ENCODE data around the gene CPE.
"Not testable (repeated sequence)": the region's sequence is repeated elsewhere in the genome, so short reads cannot be mapped to it uniquely, and the experiment has no call there.

Gene CPE

DNA sequence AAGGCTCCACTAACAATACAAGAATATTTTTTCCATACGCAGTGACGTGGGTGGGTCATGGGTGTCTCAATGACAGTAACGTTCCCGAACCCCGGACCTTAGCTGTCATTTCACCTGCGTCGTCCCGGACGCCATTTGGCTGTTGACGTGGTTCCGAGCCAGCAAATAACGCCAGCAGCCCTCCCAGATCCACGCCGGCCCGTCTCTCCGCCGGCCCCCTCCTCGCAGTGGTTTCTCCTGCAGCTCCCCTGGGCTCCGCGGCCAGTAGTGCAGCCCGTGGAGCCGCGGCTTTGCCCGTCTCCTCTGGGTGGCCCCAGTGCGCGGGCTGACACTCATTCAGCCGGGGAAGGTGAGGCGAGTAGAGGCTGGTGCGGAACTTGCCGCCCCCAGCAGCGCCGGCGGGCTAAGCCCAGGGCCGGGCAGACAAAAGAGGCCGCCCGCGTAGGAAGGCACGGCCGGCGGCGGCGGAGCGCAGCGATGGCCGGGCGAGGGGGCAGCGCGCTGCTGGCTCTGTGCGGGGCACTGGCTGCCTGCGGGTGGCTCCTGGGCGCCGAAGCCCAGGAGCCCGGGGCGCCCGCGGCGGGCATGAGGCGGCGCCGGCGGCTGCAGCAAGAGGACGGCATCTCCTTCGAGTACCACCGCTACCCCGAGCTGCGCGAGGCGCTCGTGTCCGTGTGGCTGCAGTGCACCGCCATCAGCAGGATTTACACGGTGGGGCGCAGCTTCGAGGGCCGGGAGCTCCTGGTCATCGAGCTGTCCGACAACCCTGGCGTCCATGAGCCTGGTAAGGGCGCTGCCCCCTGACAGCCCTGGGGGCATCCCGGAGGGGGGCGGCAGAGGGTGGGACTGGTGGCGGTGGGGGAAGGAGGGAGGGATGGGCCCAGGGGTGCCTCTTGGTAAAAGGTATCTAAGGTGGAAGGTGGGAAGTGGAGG lies at the start of gene CPE:
CPE (plus strand) TSS at position 264 of the 933 bp plus-strand sequence; CDS start at position 478, 214 bp downstream.
- DNase-seq = peak; percentile 10

DNA sequence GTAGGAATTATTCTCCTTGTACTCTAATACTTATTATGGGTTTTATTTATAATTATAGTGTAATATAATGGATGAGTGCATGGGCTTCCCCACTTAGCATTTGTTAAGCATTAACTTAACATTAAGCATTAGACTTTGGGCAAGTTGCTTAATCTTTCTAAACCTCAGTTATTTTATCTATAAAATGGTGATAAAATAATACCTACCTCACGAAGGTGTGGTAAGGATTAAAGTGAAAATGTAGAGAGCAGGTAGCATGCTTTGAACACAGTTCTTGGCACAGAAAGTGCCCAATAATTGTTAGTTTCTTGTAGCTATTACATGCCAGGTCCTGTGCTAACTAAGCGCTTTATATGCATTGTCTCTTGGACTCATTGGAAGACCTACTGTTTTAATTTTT lies 48.7 kb upstream of the CPE start:
- no peak for DNase-seq

DNA sequence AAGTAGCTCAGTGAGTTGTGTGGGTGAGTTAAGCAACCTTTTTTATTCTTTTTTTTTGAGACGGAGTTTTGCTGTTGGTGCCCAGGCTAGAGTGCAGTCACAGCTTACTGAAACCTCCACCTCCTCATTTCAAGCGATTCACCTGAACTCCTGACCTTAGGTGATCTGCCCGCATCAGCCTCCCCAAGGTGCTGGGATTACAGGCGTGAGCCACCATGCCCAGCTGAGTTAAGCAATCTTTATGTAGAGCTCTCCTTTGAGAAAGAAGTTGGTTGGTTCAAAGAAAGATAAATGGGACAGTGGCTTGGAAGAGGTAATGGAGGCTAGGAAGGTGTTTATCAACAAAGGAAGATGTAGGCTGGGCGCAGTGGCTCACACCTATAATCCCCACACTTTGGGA lies 48.1 kb upstream of the CPE start:
- no peak for DNase-seq

DNA sequence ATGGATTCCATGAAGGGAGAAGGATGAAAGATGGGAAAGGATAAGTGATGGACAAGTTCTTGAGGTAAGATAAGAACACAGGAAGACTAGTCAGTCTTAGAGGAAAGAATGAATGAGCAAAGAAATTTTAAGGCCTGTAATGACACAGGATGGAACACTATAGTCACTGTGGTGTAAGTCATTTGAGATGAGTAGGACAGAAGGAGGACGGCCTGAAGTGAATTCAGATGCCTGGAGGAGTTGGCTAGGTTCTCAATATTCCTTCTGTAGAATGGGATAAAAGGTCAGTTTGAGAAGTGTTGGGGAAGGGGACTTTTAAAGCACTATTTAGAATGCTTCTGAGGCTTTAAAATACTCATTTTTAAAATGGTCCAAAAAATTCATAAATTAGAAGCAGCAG lies 47.4 kb upstream of the CPE start:
- no peak for DNase-seq

DNA sequence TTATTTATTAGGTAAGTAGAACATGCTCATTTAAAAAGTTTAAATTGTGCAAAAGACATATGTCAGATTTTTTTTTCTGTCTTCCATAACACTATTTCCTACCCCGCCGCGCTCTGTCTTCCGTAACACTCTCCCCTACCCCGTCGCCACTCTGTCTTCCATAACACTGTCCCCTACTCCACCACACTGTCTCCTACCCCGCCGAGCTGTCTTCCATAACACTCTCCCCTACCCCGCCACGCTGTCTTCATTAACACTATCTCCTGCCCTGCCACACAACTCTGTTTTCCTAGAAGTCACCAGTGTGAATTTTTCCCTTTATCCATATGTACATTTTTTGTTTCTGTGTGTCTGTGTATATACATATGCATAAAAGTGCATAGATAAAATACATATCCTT lies 47.0 kb upstream of the CPE start:
- DNase-seq = no peak

DNA sequence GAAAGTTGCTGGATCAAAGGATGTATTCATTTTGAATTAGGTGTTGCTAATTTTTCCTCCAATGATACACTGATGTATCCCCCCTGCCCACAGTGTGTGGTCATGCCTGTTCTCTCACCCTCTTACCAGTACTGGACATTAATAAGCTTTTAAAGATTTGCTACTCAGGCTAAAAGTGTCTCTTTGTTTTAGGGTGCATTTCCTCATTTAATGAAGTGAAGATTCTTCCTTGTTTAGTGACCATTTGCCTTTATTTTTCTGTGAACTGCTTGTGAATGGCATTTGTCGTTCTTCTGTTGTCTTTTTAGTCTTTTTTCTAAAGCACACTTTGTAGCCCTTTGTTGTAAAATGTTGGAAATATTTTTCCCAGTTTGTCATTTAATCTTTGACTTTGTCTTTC lies 46.3 kb upstream of the CPE start:
- DNase-seq = no peak

DNA sequence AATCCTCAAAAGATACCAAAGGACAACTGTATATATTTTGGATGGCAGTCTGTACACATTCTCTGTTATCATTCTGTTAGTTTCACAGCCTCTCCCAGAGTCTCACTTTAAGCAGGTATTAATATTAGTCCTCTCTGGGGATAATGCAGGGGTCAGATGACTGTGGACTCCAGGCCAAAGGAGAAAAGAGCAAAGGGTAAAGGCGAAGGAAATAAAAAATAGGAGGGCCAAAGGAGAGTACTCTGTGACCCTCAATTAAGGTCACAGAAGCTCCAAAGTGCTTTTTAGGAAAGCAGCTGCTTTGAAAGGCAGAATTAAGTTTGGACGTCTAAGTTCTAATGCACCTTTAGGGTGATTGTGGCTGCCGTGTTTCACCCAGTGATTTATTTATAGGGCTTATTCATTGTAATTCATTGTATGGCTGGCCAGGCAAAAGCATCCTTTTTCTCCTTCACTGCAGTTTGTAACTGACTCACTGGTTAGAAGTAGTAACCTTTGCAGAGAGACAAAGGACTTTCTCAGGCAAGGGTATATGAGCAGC lies 43.6 kb upstream of the CPE start:
- no peak for DNase-seq

DNA sequence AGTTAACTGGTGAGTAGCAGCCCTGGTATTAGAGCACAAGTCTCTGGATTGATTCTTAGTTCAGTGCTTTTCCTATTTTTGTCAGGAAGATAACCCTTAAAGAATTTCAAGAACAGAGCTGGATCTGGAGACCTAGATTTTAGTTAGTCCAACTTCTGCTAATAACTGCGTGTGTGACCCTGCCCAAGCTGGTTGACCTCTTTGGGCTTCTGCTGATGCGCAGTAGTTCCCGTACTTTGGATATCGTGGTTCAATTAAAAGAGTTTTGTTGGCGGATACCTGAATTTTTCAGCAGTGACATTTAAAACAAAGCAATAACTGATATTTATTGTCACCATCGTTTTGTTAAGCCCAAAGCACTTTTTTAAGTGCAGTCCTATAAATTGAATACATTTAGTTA lies 42.1 kb upstream of the CPE start:
- no peak for DNase-seq

DNA sequence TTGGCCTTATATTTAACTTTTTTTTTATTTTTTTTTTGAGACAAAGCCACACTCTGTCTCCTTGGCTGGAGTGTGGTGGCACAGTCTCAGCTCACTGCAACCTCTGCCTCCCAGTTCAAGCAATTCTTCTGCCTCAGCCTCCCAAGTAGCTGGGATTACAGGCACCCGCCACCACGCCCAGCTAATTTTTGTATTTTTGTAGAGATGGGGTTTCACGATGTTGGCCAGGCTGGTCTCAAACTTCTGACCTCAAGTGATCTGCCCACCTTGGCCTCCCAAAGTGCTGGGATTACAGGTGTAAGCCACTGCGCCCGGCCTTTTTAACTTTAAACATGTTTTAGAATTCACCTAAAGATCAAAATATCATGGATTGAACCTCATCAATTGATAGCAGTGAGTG lies 36.5 kb upstream of the CPE start:
- DNase-seq = not testable (repeated sequence)

DNA sequence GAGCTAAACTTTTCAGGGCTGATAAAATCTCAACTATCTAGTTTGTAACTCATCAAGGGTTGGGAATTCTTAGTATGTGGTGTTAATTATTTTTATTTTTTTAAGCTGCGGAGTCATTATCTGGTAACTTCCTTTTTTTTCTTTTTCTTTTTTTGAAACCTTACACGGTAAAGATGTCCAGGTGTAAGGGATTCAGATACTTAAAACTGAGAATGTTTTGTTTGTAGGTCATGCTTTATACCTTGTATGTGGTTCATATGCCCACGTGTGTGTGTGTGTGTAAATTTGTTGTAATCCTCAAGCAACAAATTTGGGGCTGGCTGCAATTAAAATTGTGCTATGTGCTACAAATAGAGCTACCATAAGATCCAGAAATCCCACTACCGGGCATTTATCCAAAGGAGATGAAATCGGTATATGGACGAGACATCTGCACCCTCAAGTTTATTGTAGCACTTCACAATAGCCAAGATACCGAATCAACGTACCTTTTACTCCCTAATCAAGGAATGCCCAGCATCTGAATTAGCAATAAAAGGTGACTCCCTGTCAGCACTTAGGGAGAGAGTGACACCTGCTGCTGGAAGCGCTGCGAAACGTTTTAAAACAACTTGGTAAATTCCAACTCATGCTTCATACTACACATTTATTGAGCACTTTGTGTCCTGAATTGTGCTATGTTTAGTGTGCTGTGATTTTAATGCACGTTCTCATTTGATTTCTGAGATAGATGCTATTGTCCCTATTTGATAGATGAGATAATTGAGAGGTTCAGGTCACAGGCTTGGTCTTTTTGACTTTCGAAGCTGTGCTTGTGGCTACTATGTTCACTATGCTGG lies 35.2 kb upstream of the CPE start:
- DNase-seq = no peak

DNA sequence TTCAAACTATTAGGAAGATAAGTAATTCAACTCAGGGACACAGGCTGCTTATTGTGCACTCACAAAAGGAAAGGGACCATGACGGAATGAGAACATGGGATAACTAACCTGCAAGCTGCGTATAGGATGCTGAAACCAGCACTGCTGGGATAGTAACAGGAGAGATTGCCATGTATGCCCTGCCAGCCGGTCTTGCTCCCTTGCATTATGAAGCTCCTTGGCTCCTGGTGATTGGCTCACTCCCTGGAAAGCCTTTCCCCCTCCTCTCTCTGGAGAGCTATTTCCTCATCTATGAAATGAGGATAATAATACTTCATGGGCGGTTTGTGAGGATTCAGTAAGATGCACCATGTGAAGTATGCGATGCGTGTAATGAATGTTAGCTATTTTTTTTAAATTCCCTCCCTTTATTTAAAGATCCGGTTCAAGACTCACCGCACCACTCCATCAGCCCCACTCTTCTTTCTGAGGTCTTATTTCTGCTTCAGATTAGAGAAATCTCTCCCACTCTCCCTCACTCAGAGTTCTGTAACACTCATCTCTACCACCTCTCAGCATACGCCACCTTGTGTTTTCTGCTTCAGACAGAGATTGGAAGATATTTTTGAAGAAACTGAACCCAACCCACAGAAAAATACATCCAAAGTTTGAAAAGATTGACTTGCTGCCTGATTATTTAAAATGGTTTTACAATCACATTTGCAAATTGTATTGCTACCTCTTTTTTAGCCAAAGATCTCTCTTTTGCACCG lies 33.0 kb upstream of the CPE start:
- no peak for DNase-seq

DNA sequence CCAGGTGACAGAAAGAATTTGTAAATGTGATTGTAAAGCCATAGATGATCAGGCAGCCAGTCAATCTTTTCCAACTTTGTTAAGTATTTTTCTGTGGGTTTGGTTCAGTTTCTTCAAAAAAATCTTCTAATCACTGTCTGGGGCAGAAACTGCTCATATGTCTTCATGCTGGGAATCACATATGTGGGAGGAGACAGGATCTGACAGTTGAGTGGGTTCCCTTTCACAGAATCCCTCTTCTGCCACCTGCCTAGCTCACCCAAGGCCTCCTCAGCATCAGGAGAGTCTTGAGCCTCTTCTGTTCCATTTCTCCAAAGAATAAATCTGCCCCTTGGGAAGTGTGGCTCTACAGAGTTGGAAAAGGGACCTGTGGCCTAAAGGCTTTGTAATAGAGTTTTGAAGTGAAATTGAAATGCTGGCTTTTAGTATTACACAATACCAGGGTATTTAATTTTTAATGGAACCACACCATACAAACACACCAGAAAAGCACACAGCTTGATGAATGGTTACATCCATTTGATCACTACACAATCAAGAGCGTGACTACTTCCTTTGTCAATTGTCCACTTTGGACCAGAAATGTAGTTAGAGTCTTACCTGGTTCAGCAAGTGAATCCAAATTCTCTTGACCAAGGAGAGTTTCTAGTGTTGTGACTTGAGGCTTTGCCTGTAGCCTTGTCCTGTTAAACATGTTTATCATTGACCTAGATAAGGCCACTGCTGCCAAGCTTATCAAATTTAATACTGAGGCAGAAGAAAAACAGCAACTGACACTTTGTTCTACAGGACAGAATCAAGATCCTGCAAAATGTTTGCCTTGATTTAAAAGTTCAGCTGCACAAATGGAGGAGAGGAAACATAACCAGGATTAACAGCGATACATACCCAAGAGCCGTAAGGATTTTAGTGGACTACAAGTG lies 30.9 kb upstream of the CPE start:
- DNase-seq = no peak

DNA sequence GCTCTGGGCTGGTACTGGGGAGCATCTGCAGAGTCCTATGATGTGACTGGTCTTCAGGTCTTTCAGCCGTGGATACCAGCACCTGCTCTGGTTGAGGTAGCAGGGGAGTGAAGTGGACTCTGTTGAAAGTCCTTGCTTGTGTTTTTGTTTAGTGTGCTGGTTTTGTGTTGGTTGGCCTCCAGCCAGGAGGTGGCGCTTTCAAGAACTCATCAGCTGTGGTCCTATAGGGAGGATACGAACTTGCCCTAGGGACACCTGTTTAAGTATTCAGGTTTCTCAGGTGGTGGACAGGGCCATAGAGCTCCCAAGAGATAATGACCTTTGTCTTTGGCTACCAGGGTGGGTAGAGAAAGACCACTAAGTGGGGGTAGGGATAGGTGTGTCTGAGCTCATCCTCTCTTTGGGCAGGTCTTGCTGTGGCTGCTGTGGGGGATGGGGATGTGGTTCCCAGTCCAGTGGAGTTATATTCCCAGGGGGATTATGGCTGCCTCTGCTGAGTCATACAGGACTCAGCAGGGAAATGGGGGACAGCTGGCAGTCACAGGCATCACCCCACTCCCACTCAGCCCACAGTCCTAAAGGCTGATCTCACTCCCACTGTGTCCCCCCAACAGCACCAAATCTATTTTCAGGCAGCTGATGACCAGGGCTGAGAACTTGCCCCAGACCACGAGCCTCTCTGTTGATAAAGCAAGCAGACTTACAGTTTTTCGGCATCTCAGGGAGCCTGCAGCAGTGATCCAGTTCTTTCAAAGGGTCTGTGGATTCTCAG lies 27.3 kb upstream of the CPE start:
- no peak for DNase-seq

DNA sequence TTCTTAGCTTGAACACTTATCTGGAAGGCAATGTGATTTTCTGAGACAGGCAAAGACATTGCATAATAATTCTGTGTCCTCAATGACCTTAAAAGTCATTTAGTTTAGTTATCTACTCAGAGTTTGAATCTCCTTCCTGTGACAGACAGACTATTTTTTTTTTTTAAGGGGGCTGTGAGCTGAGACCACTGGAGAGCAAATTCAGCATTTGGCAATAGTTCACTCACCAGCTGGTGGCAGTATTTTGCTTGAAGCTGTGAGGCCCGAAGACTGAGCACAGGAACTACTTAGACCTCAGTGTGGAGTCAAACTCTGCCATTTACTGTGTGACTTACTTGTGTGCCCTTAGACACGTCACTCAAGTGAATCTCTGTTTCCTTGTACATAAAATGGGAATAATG lies 22.9 kb upstream of the CPE start:
- DNase-seq = no peak

DNA sequence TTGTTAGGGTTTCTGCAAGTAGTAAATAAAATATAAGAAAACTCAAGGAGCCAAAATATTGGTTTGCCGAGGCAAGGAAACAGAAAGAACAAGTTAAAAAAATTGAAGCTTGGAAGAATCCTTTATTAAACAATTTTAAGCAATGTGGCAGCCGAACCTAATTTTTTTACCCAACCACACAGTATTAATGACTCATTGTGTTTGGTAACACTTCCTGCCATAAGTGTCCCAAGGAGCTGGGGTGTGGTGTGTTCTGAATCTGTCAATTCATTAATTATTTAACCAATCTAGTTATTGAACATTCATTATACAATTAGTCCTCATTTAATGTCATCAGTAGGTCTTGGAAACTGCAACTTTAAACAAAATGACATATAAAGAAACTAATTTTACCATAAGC lies 19.3 kb upstream of the CPE start:
- no peak for DNase-seq

DNA sequence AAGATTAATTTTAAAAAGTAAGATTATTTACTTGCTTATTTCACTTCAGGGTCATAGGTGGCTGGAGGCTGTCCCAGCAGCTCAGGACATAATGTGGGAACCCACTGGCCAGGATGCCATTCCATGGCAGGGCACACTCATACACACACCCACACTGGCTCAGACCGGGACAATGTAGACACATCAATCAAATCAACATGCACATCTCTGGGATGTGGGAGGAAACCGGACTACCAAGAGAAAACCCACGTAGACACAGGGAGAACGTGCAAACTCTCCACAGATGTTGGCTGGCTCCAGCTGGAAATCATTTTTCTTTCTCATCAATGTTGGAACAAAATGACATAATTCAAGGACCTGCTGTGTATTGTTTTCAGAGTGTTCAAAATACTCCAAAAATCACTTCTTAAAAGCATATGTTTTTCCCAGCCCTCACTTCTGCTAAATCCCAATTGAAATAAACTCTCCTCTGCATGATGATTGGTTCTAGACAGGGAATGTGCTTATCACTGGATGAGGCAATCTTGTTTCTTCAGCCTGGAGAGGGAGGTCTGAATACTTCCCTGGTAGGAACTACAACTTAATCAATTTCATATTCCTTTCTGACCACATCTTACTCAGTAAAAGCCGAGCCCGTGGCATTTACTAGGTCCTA lies 18.6 kb upstream of the CPE start:
- no peak for DNase-seq

DNA sequence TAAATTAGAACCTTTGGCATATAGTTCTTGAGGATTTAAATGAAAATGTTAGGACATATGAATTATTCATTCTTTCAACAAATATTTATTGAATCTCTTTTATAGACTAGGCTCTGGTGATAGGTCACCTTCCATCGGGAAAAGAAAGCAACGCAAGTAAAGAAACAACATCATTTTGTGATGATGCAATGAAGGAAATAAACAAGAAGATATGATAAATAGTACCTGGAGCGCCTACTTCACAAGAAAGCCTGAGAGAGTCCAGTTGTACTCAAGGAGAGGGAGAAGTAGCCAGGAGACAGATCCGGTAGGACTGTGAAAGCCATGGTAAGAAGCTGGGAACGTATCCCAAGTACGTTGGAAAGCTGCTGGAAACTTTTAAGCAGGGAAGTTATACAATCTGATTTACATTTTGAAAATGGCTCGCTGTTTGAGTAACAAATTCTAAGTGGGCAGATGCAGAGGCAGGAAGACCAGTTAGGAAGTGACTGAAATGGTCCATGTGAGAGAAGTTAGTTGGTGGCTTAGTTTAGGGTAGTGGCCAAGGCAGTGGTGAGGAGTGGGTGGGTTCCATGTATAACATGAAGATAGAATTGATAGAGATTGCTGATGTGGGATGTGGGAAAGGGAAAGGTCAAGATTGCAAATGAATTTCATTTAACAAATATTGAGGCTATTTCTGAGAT lies 17.7 kb upstream of the CPE start:
- no peak for DNase-seq

DNA sequence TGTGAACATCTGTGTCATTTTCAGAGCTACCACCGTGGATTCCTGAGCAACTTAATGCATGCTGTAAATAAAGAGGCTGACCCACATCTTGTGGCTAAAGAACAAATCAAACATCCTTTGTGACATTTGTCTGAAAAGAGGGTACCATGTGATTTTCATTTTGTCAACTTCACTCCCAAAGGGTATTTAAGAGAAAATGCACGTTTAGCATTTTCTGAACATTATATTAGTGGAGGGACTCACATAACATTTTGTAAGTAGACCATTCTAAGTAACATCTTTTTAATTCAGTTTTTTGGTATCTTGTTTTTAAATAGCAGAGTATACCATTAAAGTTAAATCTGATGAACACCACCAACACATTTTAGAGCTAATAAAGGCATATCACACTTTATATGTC lies 17.0 kb upstream of the CPE start:
- no peak for DNase-seq

DNA sequence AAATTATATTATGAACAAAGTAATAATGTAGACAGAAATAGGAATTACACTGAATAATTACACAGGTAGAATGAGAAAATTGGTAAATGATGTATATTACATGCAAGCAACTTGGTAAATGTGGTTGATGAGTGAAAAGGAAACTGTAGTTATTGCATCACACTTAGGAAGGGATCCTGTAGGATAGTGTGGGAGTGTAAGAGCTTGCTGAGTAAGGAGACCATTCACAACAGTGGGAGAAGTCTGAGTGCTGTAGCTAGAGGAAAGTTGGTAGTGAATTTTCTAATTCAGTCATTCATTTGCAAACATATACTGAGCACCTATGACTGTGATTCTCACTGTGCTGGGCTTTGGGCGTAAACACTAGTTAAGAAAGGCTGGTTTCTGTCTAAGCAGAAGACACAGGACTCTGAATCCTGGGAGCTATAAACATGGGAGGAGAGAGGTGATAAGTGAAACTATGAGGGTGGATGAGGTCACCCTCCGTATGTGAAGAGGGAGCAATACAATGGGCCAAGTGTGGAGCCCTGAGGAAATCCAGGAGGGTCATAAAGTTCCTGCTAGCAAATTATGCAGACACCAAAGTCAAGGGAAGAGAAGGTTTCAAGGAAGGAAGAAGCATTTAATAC lies 14.2 kb upstream of the CPE start:
- DNase-seq = no peak

Measured in activated T-cell treated with anti-CD3 and anti-CD28 coated beads for 4 hours (primary cell).